Thoracic aorta (tissue), 2 donors: ENCODE data around the gene HERC6. TPM values are rescaled to one million over a fixed set of nuclear protein-coding genes. Genes with fewer than 3 reads are reported as not detected.

Experiments used
- ATAC-seq: fragments of 150-250 bp; one replicate; pipeline ENCODE4 v1.8.0; 2017; ENCODE audit warnings: low read depth; ENCODE audit not compliant: insufficient number of reproducible peaks, low FRiP score
- DNase-seq: peaks from one replicate; pipeline ENCODE4 v3.0.0-alpha.2; 2020; ENCODE audit warnings: low spot score
- H3K27ac ChIP-seq, 2 donors: fragments of 200-600 bp; sonication (generic); 1 replicate in 1 of 2; 2 replicates in 1 of 2; pipeline ENCODE4 v1.5.1; 2016; ENCODE audit warnings: mild to moderate bottlenecking in 2 of 2, moderate library complexity in 2 of 2
- H3K27me3 ChIP-seq: fragments of 200-600 bp; sonication (generic); replicated peaks from 2 replicates; pipeline ENCODE4 v1.6.0; 2016; ENCODE audit warnings: mild to moderate bottlenecking; ENCODE audit not compliant: insufficient read depth
- H3K36me3 ChIP-seq: fragments of 200-600 bp; sonication (generic); one replicate; pipeline ENCODE4 v1.5.1; 2016
- H3K4me1 ChIP-seq, 2 donors: fragments of 200-600 bp; sonication (generic); 1 replicate in 1 of 2; 2 replicates in 1 of 2; pipeline versions ENCODE4 v1.5.1 to v1.6.0; 2016; ENCODE audit warnings: low read depth in 2 of 2, mild to moderate bottlenecking in 1 of 2; ENCODE audit not compliant: control insufficient read depth in 1 of 2
- H3K4me3 ChIP-seq: fragments of 200-600 bp; sonication (generic); 2 replicates; pipeline ENCODE4 v1.5.1; 2016; ENCODE audit warnings: mild to moderate bottlenecking
- H3K9me3 ChIP-seq: fragments of 200-600 bp; sonication (generic); 2 replicates; pipeline ENCODE4 v1.5.1; 2016
- total RNA-seq, 2 donors: library from RNA; depleted of rRNA; stranded (reverse); fragments of >200 nt; gene quantifications; one replicate each; pipeline versions ENCODE4 v1.1.0 to v1.2.3, GENCODE V29; 2016
- TF ChIP-seq, protein P1 (sequence below): fragments of 200-600 bp; sonication (generic); IDR thresholded peaks from one replicate; pipeline ENCODE4 v1.5.1; 2019; ENCODE audit warnings: antibody characterized with exemption

The HERC6 gene
- total RNA-seq, 2 donors from 2014 or later, result 7.8 to 12.9 TPM

- DNase-seq, result no peak
- H3K27me3 ChIP-seq, result no peaks in the 10 kb centered on the region
- TF ChIP-seq, protein P1, sequence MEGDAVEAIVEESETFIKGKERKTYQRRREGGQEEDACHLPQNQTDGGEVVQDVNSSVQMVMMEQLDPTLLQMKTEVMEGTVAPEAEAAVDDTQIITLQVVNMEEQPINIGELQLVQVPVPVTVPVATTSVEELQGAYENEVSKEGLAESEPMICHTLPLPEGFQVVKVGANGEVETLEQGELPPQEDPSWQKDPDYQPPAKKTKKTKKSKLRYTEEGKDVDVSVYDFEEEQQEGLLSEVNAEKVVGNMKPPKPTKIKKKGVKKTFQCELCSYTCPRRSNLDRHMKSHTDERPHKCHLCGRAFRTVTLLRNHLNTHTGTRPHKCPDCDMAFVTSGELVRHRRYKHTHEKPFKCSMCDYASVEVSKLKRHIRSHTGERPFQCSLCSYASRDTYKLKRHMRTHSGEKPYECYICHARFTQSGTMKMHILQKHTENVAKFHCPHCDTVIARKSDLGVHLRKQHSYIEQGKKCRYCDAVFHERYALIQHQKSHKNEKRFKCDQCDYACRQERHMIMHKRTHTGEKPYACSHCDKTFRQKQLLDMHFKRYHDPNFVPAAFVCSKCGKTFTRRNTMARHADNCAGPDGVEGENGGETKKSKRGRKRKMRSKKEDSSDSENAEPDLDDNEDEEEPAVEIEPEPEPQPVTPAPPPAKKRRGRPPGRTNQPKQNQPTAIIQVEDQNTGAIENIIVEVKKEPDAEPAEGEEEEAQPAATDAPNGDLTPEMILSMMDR, result no peak
- H3K36me3 ChIP-seq, result no peaks in the 10 kb centered on the region
- no peak for ATAC-seq
- no peak overlapping the region for H3K4me3 ChIP-seq
- H3K4me1 ChIP-seq, result no peaks in the 10 kb centered on the region
- H3K9me3 ChIP-seq, result no peaks in the 10 kb centered on the region
- H3K27ac ChIP-seq, result no peak overlapping the region
Observed at GRCh38 chr4:88350786-88351185, 27.9 kb upstream of the HERC6 start.

GRCh38 chr4:88352062-88352740 is 26.5 kb upstream of the HERC6 start:
- no peaks in the 10 kb centered on the region for H3K4me1 ChIP-seq
- ATAC-seq (no peak), DNase-seq (no peak)
- no peaks in the 10 kb centered on the region for H3K27me3 ChIP-seq
- H3K4me3 ChIP-seq, result no peak overlapping the region
- H3K36me3 ChIP-seq, result no peaks in the 10 kb centered on the region
- no peaks in the 10 kb centered on the region for H3K9me3 ChIP-seq
- no peak overlapping the region for H3K27ac ChIP-seq
- TF ChIP-seq, protein P1, result no peak

- Histone ChIP-seq H3K4me1 (no peaks in the 10 kb centered on the region), H3K36me3 (no peaks in the 10 kb centered on the region), H3K9me3 (no peaks in the 10 kb centered on the region), H3K27me3 (no peaks in the 10 kb centered on the region), H3K27ac (no peak overlapping the region), H3K4me3 (no peak overlapping the region)
- ATAC-seq, result no peak
- DNase-seq, result no peak
- TF ChIP-seq, protein P1, result no peak
Observed at GRCh38 chr4:88353324-88353723, 25.3 kb upstream of the HERC6 start.

DNA sequence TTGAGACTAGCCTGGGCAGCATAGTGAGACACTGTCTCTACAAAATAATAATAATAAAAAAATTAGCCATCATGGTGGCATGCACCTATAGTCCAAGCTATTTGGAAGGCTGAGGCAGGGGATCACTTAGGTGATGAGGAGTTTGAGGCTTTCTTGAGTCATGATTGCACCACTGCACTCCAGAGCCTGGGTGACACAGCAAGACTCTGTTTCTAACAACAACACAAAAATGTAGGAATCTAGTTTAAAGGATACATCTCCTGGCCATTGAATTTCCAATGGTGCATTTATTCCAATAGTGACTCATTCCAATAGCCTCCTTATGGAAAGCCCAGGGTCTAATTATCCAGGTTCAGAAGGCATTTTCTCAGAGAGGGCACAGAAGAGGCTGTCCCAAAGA is 21.9 kb upstream of the HERC6 start:
- Histone ChIP-seq H3K4me3 (no peak overlapping the region), H3K27me3 (no peaks in the 10 kb centered on the region), H3K27ac (no peak overlapping the region), H3K4me1 (no peaks in the 10 kb centered on the region), H3K9me3 (no peaks in the 10 kb centered on the region), H3K36me3 (no peaks in the 10 kb centered on the region)
- no peak for ATAC-seq
- no peak for DNase-seq
- TF ChIP-seq, protein P1, result no peak

DNA sequence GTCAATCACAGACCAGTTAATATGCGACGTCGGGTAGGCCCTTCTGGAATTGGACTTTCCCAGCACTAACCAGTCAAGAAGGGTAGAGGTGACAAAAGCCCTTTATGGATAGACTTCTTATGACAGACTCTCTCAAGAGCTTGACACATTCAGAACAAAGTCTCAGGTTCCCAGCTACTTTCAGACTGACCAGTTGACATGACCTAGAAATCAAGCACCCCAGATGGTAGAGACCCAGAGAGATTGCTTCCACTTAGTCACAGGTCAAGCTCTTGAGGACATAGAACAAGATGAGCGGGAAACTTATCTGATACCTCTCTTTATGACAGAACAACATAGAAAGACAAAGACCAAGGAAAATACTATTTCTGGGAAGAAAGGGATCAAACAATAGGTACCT is 21.4 kb upstream of the HERC6 start:
- no peak for DNase-seq
- Histone ChIP-seq H3K27ac (no peak overlapping the region), H3K4me1 (no peaks in the 10 kb centered on the region), H3K27me3 (no peaks in the 10 kb centered on the region), H3K9me3 (no peaks in the 10 kb centered on the region), H3K4me3 (no peak overlapping the region), H3K36me3 (no peaks in the 10 kb centered on the region)
- TF ChIP-seq, protein P1, result no peak
- ATAC-seq, result no peak
